PC-9 (cell line): ENCODE results near the gene LPCAT1.

Experiments
- CTCF ChIP-seq: fragments of 200-600 bp; sonication (generic); conservative IDR thresholded peaks from 2 replicates; pipeline ENCODE4 v1.6.1; 2017; ENCODE audit warnings: mixed run types, antibody characterized with exemption, mild to moderate bottlenecking, moderate library complexity
- EZH2 ChIP-seq: fragments of 200-600 bp; sonication (generic); IDR thresholded peaks from 2 replicates; pipeline ENCODE4 v1.8.0; 2017; ENCODE audit warnings: antibody characterized with exemption, low read depth

- TF ChIP-seq CTCF: no peak
- TF ChIP-seq EZH2: no peak
Observed at GRCh38 chr5:1520791-1521453, 2.8 kb downstream of the LPCAT1 start.
